Middle frontal gyrus (tissue), 1 donor: Measurements from ENCODE around the gene MEOX2.

Source experiments
- DNase-seq: peaks from one replicate; pipeline ENCODE4 v3.0.0-alpha.2; 2015; ENCODE audit warnings: low spot score; ENCODE audit errors: extremely low spot score

MEOX2 gene

DNA sequence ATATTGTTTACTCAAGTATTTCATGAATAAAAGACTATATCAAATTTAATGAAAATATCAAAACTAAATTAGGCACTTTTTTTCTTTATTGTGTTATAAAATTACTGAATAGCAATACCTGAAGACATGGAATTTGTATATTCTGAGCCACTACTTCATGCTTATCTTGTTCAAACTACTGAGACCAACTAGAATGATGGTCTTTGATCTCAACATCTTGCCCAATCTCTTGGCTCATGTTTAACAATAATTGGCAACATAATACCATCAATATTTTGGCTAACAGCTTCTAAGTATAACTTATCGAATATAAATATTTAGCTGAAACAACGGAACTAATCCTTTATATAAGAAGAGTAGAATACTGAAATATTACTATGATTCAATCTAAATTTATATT, 68.2 kb downstream of the MEOX2 start:
- no peak for DNase-seq

DNA sequence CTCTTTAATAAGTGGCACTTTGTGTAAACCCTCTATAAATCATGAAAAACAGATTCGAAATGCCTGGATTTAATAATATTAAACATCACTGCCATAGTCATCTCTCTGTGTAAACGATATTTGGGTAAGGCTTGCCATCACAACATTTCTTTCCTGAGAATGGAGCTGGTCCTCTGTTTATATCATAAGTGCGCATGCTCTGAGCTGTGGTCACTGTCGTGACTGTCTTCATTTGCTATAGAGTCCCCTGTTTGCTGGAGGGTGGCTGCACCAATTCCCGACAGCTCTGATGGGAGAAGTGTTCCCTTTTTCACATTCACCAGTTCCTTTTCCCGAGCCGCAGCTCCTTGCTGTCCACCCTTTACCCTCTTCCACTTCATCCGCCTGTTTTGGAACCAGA, 74.3 kb downstream of the MEOX2 start:
- no peak for DNase-seq

DNA sequence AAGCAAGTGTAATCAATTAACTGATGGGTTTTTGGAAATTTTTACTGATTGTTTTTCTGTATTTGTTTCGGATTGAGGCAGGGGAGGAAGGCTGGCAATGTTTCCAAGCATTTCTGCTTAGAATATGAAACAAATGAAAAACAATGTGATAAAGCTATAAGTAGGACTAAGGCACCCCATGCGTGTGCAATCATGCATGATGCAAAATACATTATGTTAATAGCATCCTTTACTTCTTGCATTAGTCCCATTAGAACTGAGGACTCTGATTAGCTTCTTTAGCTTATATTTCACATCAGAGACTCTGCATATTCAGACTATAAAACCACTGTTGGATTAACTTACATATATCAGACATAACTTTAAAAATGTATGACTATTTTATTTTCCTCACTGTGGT, 76.0 kb downstream of the MEOX2 start:
- DNase-seq = no peak

DNA sequence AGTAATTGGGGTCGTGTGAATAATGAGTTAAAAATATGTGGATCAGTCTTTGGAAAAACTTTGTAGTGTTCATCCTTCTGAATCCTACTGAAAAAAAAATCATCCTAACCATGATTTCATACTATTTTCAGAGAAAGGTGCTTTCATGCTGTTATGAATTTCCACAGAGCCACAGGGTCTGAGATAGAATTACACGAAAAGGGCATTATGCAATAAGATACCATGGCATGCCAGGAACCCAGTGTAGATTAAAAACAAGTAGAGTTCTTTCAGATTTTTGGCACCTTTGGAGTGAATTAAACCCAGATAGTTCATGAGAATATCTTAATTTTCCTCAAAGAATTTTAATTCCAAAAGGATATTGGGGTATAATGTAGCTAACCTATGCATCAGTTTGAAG, 77.2 kb downstream of the MEOX2 start:
- DNase-seq = no peak

DNA sequence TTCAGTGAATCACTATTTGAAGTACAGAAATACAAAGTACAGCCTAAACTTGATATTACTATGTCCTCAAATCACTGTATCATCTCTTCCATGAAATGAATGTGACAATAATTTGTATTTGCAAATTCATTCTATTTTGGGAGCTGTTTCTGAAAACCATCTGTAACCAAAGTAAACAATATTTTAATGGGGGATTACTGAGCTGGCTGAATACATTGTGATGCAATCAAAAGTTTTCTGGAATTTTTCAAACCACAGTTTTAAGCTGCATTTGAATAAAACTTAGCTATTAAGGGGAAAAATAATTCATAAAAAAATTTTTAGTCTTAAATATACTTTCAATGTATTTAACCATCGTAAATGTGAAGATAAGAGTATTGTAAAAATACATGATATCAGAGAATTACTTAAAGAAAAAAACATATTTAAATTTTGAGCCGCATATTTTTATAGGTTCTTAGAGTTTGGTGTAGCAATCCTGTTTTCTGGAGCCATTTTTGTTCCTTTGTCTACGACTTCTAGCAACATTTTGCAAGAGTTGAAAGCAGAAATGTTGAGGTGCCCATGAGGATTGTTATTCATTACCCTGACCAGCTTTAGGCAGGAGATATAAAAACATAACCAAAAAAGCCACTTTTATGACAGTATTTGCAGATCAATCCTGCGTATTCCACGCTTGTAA, 78.8 kb downstream of the MEOX2 start:
- DNase-seq = no peak

DNA sequence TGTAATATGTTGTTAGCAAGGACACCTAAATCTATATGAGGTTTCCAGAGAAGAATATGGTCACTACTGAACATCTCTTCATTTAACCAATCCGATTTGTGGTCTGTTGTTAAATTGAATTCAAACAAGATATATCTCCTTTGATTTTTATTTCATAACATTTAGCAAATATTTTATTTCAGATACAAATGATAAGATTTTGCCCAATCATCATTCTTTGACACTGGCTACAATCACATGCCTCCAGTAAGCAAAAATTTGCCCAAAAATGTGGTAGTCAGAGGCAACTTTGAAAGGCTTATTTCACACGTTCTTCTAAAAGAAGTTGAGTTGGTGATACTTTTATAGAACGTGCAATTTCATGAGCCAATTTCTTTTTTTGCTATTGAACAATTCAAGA, 79.9 kb downstream of the MEOX2 start:
- DNase-seq = no peak

DNA sequence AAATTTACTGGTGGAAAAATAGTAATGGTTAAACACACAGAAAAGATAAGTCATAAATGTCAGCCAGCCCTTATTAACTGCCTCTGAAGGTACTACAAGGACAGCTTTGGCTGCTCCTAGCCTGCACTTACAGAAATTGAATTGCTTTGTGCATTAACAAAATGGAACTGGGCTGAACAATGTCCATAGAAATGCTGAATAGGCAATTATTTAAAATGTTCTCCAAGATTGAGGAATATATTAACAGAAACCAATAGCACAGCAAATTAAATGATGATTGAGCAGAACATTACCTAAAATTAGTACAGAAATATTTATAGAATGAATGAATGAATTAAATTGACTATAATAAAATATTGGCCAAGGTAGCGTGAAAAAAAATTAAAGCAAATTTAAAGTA, 82.3 kb downstream of the MEOX2 start:
- no peak for DNase-seq

DNA sequence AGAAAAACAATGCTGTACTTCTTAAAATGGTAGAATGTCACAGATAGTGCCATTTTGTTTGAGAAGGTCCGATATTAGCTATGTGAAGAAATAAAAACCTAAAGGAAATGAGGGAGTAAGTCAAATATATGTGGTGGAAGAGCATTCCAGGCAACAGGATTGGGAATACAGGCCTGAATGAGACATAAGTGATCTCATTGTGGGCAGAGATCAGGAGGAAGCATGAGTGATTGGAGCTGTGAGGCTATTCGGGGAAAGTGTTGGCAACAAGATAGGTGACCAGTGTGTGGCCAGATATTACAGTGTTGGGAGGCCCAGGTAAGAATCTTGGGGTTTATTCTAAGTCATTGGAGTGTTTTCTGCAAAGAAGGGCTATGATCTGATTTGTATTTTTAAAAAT, 83.4 kb downstream of the MEOX2 start:
- no peak for DNase-seq

DNA sequence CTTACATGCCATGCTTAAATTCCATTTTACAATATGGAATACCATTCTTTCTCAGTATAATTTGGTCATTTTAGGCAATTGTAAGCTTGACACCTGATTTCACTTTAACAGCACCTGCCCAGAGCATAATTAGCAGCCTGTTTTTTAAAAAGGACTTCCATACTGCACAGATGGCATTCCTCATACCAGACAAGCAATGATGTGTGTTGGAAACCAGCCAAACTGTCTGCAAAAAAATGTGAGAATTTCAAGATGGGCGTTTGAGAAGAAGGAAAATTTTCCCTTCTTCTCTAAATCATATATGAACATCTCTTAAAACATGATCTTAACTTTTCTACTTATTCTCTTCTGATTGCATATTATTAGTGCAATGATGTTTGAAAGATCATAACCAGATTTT, 84.2 kb downstream of the MEOX2 start:
- DNase-seq = no peak

DNA sequence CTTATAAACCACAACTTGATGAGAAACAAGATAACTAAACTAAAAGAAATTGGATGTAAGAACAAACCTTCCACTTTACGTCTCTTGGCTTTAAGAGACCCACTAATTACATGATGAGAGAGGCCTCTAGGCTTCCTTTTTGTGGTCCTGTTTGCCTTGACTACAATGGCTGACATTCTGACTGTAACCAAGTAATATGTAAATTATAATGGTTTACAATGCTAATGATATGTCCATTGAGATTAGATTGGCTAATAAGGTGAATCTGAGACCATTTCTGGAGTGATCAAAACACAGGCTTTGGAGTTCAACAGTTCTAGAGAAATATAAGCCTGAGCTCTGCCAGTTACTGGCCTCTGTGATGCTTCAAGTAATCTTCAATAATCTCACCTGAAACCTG, 85.3 kb downstream of the MEOX2 start:
- no peak for DNase-seq

DNA sequence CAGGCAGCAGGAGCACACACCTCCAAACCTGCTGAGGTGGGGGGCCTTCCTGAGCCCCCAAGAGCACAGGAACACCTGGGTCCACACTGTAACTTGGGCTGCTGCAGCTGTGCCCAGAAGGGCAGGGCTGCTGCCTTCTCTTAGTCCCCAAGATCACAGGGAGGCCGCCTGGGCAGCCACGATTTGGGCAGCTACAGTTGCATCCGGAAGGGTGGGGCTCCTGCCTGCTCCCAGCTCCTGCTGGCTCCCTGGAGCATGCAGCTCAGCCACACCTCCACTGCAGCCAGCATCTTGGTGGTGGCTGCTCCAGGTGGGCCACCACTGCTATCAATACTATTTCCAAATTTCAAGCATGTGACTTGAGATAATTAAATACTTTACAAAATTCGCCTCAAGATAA, 86.2 kb downstream of the MEOX2 start:
- DNase-seq = no peak

DNA sequence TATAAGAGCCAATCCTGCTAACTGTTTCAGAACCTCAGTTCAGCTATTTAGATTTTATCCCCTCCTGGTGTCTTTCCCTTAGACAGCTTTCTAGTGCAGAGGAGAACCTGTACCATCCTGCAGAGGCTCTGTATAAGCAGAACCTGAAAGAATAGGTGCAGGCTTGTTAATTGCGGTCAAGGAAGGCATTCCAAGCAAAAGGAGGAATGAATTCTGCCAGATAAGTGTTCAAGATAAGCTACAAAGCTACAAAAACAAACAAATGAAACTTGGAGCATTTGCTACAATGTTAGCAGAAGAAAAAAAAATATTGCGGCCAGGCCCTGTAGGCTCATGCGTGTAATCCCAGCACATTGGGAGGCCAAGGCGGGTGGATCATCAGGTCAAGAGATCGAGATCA, 92.0 kb downstream of the MEOX2 start:
- DNase-seq = no peak

DNA sequence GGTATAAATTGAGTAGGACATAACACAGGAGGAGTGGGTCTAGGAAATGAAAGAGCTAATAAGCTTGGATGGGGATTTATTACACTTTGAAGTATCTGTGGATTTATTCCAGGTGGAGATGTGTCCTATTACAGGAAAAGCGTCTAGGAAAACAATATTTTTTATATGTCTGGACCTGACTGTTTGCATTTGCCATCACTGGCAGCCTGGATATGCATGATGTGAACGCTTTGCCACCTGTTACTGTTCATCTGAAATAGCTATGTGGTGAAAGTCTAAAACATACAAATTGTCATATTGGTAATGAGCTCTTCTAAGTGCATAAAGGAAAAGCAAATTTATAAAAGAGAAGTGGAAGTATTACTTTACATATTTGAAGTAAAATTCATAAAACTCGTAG, 93.1 kb downstream of the MEOX2 start:
- DNase-seq = no peak

DNA sequence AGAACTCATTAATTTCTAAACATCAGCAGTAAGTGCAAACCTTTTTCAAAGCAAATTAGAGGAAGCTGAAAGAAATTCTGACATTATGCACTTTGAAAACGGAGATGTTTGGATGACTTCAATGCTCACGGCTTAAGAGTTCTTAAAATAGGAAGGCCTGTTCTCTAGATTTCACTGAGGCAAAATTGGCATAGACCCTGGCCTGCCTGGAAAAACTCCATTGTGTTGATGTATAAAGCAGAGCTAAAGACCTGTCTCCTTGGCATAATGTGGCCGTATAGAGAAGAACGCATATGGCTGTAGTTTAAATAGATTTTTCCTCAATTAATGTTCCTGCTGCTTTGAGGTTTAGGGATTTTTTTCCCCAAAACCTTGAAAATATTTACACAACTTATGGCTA, 100.2 kb downstream of the MEOX2 start:
- DNase-seq = no peak

DNA sequence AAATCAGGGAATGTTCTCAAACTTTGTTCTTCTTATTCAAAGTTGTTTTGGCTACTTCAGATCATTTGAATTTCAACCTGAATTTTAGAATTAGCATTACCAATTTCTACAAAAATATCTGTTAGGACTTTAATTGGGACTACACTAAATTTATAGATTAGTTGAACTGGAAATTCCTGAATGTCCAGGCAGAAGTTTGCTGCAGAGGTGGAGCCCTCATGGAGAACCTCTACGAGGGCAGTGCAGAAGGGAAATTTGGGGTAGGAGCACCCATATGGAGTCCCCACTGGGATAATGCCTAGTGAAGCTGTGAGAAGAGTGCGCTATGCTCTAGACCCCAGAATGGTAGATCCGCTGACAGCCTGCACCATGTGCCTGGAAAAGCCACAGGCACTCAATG, 101.9 kb downstream of the MEOX2 start:
- DNase-seq = no peak

DNA sequence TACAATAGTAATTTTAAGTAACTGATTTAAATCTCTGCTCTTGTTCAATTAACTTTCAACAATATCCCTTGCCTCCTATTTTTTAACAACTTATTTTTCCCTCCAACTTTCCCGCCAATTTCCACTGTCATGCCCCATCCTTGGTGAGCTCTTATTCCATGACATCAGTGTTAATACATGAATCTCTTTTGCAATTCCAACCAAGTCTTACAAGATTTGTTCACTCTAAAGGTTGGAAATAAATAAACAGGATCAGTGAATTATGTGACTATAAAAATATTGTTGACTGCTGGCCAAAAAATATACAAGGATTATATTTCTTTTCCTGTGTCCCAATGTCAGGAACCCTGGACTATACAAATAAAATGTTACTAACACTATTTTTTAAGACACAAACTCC, 103.7 kb downstream of the MEOX2 start:
- DNase-seq = no peak

DNA sequence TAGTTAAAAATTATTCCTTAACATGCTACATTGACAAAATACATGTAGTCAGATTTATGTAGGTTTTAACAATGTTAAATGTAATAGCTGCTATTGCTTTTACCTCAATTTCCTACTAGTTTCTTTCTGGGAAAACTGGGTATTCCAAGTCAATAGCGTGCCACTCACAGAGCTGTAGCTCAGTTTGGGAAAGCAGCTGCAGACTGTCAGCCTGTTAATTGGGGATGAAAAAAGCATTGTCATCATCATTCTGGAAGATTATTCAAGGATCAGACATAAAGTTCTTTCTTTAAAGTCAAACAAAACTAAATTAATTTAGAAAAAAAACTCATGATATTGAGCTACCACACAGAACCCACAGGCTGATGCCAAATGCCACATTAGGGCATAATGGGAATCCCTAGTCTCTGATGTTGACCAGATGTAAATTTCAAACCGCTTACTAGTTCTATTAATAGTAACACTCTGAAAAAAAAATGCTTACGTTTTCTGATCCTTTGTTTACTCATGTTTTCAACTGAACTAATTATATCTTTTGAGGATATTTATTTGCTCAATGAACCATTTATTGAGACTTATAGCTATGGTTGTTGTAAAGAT, 105.0 kb downstream of the MEOX2 start:
- no peak for DNase-seq

DNA sequence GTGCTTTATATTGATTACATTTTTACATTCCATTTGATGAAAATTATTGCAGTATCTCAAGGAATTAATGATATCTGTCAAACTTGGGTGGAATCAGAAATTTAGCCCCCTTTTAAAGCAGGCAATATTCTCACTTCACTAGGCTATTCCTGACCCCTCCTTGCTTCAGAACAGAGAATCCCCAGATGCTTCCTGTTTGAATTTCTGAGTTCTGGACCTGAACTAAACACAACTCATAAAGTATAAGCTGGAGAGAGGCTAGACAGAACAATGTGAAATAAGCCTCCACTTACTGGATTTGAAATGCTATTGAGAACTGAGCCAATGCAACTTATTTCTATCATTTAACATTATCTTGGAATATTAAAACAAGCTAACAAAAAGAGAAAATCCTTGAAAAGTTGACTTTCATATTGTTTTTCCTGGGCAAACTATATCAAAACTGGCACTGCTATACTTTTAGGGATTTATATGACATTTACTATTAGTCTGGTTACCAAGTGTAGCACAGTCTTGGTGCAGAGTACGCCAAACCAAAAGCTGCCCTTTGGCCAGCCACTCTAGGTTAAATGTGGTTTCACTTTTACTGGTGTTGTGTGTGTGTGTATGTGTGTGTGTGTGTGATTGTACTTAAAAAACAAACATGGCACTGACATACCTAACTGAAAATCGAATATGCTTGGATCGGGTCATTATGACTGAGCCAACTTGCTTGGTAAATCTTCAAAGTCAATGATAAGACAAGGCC, 105.7 kb downstream of the MEOX2 start:
- no peak for DNase-seq

DNA sequence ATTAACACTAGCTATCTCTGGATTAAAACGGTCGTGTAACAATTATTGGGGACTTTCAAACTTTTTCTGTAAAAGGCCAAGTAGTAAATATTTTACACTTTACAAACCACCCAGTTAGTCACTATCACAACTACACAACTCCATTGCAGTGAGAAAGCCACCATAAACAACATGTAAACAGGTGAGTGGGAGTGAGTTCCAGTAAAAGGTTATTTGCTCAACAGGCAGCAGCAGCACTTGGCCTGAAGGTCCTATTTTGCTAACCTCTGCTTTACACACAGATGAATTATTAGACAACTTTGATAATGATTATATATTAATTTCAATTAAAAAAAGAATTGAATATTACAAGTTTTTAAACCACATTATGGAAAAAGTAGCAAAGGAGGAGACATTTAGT, 108.9 kb downstream of the MEOX2 start:
- DNase-seq = no peak

DNA sequence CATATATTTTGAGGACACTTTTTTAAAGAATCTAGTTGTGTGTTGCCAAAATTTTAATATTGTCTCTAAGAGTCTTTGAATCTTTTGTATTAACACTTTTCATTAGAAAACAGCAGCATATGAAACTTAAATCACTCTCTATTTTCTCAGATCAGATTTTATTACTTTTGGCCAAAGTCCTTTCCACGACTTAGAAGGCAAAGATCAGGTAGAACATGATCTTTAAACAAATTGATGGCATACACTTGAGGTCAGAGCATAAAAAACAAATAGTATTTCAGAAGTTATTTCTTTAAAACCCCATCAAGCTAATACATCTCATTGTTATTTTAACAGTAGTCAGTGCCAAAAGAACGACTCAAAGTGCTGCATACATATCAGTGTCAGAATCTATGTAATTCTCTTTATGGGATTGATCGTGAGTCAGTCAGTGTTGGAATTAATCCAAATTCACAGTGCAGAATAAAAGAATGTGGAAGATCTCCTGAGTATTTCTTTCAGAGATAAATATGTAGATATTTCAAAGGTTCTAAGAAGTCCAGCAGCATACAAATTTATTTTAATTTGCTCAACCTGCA, 115.1 kb downstream of the MEOX2 start:
- no peak for DNase-seq

DNA sequence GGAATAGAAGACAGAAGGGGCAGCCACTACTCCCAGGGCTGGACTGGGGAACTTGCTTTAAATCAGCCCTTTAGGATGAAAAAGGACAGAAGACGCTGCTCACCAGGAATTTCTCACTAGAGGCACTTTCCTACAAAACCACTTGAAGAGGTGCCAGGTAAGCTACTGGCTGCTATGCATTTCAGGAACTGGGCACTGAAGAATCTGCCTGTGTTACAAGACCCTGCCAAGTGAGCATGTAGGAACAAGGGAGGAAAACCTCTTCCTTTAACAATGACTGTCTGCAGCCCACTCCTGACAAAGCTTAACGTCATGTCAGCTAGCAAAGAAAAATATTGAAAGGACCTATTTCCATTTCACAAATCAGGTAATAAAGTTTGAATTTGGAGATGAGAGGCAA, 118.8 kb downstream of the MEOX2 start:
- DNase-seq = no peak

DNA sequence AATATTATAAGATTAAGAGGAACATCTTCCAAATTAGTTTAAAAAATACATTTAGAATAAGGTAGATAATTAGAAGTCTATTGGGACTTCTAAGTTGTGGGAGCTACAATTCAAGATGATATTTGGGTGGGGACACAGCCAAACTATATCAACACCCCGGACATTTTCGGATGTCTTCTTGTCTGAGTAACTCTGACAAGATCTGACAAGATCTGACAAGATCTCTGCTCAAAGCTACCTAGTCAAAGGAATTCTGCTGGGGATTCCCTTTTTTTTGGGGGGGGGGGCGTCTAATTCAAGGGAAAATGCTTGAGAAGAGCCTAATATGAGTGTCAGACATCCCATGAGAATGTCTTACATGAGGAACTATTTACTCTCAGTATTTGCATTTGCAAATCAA, 119.4 kb downstream of the MEOX2 start:
- no peak for DNase-seq

DNA sequence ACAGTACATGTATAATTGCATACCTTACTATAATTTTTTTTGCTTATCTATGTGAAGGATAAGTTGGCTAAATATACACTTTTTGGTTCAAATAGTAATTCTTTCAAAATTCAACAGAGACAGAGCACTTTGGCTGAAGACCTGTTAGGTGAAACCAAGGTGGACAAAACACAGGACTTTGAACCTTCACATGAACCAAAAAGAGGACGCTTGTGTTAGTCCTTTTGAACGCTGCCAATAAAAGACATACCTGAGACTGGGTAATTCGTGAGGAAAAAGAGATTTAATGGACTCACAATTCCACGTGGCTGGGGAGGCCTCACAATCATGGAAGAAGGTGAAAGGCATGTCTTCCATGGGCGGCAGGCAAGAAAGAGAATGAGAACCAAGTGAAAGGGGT, 120.0 kb downstream of the MEOX2 start:
- DNase-seq = no peak
